HG03060 (cell line): ENCODE results near the gene TXLNG.
"Not testable (repeated sequence)": the region's sequence is repeated elsewhere in the genome, so short reads cannot be mapped to it uniquely, and the experiment has no call there.

ENCODE experiments used
- ATAC-seq: cut with Tn5 transposase; IDR thresholded peaks from one replicate; pipeline ENCODE4 v1.9.1; 2021; ENCODE audit warnings: low read depth, moderate number of reproducible peaks; ENCODE audit not compliant: unreplicated experiment

TXLNG gene

DNA sequence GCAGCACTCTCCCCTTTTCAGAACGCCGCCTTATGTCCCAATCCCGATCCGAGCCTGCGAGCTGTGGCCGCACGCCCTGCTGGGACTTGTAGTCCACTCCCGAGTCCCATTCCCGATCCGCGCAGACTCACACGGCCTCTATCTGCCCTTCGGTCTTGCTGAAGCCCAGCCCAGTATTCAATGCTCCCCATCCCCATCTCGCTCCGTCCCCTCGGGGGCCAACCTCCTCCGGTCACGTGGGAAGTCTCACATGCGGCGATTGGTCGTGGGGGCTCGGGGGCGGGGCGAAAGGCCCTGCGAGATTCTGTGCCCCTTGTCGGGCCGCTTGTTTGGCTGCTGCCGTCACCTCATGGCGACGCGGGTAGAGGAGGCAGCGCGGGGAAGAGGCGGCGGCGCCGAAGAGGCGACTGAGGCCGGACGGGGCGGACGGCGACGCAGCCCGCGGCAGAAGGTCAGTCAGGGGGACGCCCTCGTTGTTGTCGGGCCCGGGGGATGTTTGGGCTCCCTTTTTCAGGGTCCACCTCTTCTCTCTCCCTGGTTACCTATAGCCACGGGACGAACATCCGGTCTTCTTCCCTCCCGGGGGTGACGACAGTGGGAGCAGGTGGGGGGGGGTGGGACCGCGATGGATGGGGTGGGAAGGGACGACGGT lies at the start of gene TXLNG:
Gene TXLNG, plus strand, starts transcription at position 328 of the 652 bp plus-strand sequence. Its CDS starts 22 bp downstream, at position 350.
- ATAC-seq, result peak; percentile 99

DNA sequence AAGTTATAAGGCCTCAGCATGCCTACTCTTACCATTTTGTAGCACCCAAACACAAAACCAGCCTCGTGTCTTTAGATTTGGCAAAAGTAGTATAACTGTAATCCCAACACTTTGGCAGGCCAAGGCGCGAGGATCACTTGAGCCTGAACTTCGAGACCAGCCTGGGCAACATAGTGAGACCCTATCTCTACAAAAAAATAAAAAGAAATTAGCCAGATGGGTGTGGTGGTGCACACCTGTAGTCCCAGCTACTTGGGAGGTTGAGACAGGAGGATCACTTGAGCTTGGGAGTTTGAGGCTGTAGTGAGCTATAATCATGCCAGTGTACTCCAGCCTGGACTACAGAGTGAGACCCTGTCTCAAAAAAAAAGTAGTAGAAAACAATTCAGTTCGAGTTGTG lies 49.2 kb upstream of the TXLNG start:
- no peak for ATAC-seq

DNA sequence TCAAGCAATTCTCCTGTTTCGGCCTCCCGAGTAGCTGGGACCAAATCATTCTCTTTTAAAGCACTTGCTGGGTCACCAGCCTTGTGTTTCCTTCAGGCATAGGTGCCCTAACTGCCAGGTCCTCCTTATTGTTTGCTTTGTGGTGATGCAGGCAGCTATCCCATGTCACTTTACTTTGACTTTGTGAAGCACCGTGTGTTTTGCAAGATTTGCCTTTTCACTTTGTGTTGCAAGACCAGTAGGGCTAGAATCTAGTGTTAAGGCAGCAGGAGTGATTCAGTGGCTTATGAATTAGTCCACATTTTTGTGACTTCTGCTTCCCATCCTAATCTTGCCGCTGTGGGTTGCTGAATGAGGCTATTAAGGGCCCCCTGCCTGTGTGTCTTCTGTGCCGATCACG lies 46.7 kb upstream of the TXLNG start:
- ATAC-seq, result no peak

DNA sequence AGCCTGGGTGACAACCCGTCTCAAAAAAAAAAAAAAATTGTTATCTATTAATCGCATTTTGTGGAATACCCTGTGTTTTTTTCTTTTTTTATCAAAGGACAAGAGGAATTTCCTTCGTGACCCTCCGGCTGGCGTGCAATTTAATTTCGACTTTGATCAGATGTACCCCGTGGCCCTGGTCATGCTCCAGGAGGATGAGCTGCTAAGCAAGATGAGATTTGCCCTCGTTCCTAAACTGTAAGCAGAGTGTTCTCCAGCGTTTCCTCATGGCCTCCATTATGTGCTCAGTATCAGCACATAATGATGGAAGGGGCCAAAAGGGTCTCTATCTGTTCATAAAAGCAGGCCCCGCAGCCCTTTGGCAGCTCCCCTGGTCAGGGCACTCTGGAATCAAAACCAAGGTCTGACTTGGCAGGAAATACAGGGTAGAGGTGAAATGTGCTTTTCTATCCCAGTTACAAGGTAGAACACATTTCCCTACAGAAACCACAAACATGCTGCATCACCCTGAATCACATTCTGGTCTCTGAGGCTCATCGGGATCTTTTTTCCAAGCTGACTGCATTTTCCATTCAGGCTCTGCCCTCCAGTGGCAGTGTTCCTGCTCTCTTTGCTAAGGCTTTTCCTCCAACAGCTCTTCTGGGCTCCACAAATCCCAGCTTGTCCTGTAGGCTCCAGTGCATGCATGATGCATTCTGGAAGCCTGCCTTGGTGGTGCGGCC lies 42.5 kb upstream of the TXLNG start:
- no peak for ATAC-seq

DNA sequence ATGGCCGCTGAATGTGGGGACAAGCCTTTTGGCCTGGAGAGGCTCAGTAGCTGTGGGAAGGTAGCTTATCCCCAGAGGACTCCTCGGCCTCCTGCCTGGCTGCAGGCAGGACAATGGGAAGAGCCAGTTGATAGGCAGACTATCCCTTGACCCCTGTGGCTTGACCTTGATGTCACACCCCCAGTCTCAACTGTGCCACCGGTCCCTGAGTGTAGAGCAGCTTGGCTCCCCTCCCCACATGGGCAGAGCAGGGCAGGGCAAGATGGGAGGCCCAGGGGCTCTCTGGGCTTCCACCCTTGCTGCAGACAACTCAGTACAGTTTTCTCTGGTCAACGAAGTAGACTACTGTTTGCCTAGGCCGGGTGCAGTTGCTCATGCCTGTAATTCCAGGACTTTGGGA lies 41.2 kb upstream of the TXLNG start:
- ATAC-seq, result no peak

DNA sequence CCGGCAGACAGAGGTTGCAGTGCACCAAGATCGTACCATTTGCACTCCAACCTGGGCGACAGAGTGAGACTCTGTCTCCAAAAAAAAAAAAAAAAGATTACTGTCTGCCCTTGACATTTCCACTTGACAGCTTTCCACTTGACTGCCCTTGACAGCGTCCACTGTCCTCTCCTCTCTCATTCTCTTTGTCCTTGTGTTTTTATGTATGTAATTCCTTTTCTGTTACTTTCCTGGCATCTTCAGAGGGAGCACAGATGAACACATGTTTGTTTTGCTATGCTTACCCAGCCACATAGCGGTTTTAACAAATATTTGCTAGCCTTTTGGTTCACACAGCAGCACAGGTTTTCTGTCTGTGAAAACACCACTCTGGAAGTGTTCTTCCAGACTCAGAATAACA lies 40.6 kb upstream of the TXLNG start:
- ATAC-seq, result no peak

DNA sequence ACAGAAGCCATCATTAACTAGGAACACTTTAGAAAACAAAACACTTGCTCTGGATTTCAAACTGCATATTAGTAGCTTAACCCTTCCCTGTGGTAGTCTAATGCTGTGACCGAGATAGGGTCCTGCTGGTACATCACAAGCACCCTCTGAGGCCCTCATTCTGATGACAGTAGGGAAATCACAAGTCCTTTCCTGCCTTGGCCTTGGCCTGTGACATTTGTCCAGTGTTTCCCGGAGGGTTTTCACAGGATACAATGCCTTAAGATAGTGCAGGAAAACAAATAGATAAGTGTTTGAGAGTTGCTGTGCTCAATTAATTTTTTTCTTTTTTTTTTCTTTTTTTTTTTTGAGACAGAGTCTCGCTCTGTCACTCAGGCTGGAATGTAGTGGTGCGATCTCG lies 37.8 kb upstream of the TXLNG start:
- ATAC-seq, result no peak

DNA sequence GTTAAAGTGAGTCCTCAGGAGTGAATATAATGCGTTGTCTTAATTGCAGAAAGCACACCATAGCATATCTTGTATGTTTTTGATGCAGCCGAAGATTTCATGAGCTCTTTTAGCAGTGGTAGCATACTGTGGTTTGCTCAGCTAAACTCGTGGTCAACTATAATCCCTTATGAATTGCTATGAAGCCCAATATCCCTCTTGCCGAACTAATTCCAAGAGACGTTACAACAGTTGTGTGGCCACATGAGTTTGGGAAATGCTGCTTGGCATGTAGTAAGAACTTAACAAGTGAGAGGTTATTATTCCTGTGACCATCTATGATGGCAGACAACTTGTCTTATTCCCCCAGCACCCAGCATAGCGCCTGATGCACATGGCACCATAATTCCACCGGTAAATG lies 36.1 kb upstream of the TXLNG start:
- ATAC-seq, result no peak

DNA sequence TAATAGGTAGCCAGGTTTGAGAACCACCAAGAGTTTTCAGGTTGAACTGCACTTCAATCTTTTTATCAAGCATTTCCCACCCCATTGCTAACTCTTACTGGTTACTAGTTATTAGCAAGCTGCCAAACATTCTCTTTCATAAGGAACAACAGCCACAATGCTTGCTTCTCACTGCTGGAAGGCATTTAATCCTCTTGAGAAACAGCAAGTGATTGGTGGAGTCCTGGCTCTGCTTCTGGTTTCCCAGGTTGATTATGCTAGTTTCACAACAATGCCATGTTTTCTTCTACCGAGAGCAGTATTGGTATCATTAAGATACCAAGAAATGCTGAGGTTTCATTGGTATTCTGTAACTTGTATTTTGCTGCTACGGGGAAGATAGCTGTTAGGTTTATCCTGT lies 32.2 kb upstream of the TXLNG start:
- ATAC-seq, result no peak

DNA sequence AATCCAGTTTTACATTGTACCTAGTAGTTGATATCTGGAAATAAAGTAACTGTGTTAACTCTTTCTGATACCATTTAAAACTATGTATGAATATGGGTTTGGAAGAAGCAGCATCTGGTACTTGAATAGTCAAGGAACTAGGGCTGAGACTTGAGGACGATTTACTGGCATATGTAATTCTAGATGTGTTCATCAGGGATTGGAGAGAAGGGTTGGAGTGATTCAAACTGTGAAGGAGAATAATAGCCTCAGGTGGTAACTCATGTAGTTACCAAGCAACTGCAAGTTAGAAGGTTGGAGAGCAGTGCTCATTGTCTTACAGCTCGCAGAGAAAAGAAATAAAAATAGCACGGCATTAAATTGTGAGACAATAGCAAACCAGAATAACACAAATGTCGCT lies 29.5 kb upstream of the TXLNG start:
- ATAC-seq, result no peak

DNA sequence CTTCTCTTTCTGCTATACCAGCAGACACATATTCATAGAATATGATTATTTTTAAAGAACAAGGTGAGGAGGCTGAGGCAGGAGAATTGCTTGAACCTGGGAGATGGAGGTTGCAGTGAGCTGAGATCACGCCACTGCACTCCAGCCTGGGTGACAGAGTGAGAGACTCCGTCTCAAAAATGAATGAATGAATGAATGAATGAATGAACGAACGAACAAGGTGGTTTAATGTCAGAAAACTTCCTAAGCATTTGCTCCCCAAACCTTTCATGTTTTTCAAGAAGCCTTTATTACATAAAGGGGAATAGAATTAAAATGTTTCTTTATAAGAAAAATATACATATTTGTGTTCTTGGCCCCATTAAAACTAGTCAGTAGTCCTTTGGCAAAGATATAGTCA lies 24.8 kb upstream of the TXLNG start:
- not testable (repeated sequence) for ATAC-seq

DNA sequence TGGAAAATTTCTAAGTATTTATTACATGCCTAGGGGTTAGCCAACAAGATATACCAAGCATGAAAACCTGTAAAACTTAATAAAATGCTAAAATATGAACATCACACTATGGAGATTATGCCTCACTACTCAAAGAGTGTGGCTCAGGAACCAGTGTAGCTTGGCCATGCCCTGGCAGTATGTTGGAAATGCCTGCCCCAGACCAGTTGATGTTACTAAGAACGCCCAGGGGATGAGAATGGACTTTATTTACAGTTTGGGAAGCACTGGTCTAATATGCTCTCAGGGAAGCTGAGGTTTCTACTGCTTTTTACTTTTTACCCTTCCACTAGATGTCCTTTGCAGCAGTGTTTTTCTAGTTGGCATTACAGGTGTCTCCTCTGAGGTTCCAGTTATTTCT lies 23.7 kb upstream of the TXLNG start:
- ATAC-seq, result no peak

DNA sequence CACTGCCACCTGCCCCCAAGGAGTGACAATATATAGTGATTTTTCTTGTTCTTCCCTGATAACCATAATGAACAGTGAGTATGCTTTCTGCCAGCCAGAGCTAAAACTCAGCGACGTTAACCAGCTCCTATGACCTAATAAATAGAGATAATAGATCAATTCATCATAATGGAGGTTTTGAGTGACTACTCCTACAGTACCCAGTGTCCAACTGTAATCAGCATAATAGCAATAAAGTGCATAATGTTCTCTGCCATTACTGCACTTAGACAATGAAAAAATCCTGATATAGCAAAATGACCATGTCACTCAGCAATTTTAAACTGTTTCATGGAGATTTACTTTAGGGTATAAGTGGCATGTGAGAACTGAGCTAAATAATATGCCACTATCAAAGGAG lies 20.7 kb upstream of the TXLNG start:
- ATAC-seq, result no peak

DNA sequence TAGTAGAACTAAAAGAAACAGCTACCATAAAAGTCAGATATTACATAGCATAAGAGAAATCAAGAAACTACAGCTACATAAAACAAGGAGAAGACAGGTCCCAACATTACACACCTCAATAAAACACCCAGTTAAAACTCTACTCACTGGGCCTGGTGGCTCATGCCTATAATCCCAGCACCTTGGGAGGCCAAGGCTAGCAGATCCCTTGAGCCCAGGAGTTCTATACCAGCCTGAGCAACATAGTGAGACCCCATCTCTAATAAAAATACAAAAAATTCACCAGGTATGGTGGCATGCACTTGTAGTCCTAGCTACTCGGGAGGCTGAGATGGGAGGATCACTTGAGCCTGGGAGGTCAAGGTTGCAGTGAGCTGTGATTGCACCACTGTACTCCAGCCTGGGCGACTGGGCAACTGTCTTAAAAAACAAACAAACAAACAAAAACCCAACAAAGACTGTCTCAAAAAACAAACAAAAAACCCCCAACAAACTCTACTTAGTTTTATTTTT lies 15.2 kb upstream of the TXLNG start:
- no peak for ATAC-seq

DNA sequence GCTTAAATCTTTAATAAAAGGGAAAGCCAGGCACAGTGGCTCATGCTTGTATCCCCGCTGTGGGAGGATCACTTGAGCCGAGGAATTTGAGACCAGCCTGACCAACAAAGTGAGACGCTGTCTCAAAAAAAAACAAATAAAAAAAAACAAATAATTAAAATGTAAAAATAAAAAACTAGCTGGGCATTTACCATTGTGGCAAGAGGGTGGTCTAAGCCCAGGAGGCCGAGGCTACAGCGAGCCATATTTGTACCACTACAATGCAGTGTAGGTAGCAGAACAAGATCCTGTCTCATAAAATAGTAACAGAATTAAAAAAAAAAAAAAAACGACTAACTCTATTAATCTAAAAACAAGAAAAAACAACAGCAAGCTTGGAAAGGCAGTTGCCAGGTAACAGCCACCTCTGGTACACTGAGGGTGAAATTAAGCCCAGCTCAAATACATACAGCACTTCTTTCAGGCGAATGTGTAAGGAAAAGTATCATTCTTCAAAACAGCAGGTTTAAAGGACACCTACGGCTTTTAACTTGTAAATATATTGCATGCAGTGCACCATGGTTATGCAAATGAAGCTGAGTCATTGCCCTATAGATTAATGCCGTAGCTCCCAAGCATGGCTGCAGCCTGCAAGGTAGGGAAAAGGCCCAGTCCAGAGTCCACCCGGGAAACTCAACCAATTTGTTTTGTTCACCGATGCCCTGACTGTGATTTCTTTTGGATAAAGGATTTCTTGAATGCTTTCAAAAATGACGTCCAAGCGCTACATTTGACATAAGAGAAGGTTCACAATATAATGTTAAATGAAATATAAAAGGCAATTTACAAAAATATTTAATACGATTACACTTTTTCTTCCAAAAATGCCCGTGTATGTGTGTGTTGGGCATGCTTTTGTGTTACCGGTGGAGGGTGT lies 14.5 kb upstream of the TXLNG start:
- ATAC-seq, result no peak

DNA sequence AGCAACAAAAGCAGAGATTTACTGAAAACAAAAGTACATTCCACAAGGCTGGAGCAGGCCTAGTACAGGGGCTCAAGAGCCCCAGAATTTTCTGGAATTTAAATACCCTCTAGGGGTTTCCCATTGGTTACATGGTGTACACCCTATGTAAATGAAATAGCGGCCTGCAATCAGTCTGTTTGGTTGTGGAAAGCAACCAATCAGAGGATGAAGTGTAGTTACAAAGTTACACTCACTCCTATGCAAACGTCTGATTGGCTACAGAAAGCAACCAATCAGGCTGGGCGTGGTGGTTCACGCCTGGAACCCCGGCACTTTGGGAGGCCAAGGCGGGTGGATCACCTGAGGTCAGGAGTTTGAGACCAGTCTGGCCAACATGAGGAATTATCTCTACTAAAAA lies 13.8 kb upstream of the TXLNG start:
- ATAC-seq, result no peak

DNA sequence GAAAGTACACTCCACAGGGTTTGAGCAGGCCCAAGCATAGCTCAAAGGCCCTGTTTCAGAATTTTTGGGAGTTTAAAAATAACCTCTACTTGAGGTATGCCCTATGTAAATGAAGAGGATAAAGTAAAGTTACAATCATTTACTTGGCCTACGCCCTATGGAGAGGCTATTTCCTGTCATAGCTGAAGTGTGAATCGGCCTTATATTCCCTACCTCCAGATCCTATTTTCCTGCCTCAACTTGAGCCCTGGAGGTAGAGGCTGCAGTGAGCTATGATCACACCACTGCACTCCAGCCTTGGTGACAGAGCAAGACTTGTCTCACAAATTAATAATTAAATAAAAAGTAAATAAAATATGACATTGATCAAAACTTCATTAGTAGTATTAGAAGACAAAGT lies 11.5 kb upstream of the TXLNG start:
- ATAC-seq, result no peak

DNA sequence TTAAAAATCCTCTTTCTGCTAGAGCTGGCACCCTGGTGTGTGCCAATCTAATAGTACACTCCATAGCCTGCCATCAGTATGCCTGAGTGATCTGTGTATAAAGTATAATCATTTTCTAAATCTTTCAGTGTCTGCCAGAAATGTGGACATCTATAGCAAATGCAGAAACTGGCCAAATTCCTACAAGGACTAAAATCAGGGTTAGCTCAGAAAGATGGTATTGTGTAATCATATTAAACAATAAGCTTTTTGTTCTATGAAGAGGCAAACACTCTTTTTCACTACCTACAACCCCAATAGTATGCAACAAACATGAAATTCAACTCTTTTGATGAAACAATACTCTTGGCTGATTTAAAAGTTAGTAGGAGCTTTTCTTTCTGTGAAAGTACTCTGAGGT lies 7.7 kb upstream of the TXLNG start:
- no peak for ATAC-seq

DNA sequence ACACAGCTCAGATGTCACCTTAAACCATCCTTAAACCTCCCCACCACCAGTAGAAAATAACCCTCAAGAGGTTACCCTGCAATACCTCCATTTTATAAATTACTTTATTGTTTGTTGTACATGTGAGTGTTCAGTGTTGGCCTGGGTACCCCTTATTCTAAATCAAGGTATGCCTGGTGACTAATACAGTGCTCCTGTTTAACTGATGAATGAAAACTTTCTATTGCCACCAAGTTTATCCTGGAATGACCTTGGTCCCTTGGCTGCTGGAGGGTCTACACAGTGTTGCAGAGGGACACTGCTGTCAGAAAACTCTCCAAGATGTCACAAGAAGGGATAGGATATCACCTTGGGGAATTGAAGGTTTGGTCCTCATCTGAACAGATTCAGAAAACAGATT lies 7.3 kb upstream of the TXLNG start:
- no peak for ATAC-seq

DNA sequence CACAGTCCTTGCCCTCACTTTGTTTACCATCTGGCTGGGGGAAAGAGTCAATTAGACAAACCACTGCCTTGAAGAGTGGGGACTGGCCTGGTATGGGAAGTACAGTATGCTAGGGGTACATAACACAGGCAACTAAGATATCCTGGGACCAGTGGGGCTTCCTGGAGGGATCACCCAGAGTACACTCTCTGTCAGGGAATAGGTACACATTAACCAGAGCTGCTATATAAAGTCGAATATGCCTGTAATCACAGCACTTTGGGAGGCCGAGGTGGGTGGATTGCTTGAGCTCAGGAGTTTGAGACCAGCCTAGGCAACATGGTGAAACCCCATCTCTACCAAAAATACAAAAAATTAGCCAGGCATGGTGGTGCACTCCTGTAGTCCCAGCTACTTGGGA lies 6.5 kb upstream of the TXLNG start:
- not testable (repeated sequence) for ATAC-seq

DNA sequence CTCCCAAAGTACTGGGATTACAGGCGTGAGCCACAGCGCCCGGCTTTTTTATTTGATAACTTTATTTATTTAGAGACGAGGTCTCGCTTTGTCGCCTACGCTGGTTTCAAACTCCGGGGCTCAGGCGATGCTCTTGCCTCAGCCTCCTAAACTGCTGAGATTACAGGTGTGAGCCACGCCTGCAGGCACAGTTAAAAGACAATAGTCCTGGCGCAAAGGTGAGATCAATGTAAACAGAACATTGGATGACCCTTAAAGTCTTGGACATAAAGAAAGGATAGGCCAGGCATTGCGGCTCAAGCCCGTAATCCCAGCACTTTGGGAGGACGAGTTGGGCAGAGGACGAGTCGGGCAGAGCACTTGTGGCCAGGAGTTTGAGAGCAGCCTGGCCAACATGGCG lies 2.8 kb upstream of the TXLNG start:
- no peak for ATAC-seq
